ENCODE data around the gene LSP1. TPM values are rescaled to one million over a fixed set of nuclear protein-coding genes. Genes with fewer than 3 reads are reported as not detected.
"Not testable (repeated sequence)": the region's sequence is repeated elsewhere in the genome, so short reads cannot be mapped to it uniquely, and the experiment has no call there.

Gene LSP1
- total RNA-seq, 1 donor from 2014 or later, result 89.6 TPM

DNA sequence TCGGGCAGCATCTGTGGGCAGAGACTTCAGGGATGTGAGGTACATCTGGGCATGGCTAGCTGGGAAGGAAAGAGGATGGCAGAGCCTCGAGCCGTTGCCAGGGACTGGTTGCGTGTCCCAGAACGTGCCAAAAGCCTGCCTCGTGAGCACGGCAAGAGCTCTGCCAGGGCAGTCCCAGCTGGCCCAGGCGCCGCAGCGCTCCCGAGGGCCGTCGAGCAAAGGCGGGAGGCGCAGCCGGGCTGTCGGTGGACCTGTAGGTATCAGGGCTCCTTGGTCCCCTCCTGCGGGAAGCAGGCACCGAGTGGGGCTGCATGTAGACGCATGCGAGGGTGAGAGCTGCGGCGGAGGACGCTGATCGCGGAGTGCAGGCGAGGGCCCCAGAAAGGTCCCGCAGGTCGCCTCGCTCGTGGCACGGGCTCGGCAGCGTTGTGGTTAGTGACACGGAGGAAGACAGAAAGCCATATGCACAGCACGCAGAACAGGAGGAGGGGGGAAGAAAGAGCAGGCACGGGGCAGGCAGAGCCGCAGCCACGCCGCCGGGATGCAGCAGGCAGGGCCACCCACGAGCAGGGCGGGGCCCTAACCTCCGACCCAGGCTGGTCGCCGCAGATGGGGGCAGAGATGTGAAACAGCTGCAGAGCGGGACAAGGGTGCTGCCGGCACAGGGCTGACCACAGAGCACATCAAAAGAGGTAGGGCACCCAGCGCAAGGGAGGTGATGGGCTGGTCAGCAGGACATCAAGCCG lies 18.0 kb downstream of the LSP1 start:
- ATAC-seq, result peak; percentile 56
- intact Hi-C loops (cut with DNase I), result no loop called here
- no peak for DNase-seq (ENCODE audit: low spot score)

DNA sequence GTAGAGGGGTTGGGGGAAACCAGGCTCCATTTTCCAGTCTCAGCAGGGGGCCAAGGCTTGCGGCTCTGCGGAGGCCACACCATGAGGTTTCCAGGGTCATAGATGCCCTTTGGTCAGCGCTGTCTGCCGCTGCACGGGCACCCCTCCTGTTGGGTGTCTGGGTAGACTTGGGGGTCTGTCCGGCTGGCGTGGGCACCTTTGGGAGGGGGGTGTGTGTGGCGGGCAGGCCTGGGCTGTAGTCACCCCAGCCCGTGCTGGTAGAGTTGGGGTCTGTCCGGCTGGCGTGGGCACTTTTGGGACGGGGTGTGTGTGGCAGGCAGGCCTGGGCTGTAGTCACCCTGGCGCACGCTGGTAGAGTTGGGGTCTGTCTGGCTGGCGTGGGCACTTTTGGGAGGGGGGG lies 18.6 kb downstream of the LSP1 start:
- DNase-seq (ENCODE audit: low spot score), result no peak
- no peak for ATAC-seq
- intact Hi-C loops (cut with DNase I), result no loop called here

DNA sequence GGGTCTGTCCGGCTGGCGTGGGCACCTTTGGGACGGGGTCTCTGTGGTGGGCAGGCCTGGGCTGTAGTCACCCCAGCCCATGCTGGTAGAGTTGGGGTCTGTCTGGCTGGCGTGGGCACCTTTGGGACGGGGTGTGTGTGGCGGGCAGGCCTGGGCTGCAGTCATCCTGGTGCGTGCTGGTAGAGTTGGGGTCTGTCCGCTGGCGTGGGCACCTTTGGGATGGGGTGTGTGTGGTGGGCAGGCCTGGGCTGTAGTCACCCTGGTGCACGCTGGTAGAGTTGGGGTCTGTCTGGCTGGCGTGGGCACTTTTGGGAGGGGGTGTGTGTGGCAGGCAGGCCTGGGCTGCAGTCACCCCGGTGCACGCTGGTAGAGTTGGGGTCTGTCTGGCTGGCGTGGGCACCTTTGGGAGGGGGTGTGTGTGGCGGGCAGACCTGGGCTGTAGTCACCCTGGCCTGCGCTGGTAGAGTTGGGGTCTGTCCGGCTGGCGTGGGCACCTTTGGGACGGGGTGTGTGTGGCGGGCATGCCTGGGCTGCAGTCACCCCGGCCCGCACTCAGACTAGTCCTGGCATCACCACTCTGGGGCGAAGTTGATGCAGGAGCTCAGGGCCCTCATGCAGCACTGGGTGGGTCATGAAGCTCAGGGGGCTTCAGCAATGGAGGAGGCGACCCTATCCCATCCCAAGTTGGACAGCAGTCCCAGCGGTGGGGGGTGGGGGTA lies 19.5 kb downstream of the LSP1 start:
- ATAC-seq (no peak), DNase-seq (ENCODE audit: low spot score) (no peak)

DNA sequence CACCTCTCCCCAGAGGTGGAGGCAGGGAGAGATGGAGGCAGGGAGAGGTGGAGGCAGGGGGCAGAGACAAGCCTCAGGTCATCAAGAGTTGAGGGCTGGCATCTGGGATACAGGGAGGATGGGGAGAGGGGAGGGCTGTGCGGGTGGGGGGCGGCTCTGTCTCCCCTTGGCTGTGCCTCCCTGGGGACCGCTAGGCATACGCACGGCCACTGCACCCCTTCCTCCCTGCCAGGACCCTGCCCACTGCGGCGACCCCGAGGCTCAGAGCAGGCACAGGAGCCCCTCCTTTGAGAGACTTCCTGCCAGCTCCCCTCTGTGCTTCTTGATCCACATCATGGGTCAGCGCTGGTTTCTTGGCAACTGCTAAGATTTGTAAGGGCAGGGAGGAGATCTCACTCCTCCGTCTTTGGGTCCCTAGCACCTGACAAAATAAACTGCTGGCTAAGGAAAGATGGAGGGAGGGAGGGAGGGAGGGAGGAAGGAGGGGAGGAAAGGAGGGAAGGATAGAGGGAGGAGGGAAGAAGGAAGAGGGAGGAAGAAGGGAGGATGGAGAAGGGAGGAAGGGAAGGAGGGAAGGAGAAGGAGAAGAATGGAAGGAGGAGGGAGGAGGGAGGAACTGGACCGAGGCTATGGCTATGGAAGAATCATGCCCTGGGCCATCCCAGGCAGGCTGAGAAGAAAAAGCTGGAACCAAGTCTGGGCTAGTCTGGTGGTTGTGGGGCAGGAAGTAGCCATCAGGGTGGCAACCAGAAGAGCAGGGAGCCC lies 20.3 kb downstream of the LSP1 start:
- ATAC-seq, result peak; percentile 72
- intact Hi-C loops (cut with DNase I), result no loop called here
- DNase-seq (ENCODE audit: low spot score), result no peak

More for the DNA sequence above, 19.5 kb downstream of the LSP1 start:
- intact Hi-C loops (cut with DNase I), result no loop called here

DNA sequence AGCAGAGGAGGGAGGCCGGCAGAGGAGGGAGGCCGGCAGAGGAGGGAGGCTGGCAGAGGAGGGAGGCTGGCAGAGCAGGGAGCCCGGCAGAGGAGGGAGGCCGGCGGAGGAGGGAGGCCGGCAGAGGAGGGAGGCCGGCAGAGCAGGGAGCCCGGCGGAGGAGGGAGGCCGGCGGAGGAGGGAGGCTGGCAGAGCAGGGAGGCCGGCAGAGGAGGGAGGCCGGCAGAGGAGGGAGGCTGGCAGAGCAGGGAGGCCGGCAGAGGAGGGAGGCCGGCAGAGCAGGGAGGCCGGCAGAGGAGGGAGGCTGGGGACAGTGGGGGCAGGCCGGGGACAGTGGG lies 20.9 kb downstream of the LSP1 start:
- intact Hi-C loops (cut with DNase I); DNase-seq (ENCODE audit: low spot score); ATAC-seq: not testable (repeated sequence)

DNA sequence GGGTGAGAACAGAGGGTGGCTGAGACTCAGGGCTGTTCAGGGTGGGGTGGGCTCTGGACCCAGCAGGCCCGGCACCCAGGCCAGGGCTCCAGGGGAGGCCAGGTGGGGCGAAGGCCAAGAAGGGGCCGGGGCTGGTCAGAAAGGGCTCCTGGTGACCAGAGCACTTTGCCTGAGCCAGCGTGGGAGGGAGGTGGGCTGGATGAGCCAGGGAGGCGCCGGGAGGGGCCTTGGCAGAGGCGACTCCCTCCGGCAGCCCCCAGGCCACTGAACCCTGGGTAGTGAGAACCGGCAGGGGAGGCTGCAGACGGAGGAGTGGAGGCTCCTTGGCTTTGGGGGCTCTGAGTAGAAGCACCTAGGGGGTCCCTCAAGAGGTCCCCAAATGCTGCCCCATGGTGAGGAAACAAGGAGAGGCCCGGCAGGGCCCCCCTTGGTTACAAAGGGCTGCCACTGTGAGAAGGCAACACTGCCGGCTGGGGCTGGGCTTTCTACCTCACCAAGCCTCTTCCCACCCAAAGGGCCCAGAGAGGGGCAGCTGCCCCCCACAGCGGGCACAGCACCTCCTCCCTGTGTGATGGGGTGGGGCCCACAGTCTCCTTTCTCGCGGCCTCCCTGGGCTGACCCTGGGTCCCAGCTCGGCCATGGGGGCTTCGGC lies 21.7 kb downstream of the LSP1 start:
- DNase-seq (ENCODE audit: low spot score); intact Hi-C loops (cut with DNase I); ATAC-seq: not testable (repeated sequence)

DNA sequence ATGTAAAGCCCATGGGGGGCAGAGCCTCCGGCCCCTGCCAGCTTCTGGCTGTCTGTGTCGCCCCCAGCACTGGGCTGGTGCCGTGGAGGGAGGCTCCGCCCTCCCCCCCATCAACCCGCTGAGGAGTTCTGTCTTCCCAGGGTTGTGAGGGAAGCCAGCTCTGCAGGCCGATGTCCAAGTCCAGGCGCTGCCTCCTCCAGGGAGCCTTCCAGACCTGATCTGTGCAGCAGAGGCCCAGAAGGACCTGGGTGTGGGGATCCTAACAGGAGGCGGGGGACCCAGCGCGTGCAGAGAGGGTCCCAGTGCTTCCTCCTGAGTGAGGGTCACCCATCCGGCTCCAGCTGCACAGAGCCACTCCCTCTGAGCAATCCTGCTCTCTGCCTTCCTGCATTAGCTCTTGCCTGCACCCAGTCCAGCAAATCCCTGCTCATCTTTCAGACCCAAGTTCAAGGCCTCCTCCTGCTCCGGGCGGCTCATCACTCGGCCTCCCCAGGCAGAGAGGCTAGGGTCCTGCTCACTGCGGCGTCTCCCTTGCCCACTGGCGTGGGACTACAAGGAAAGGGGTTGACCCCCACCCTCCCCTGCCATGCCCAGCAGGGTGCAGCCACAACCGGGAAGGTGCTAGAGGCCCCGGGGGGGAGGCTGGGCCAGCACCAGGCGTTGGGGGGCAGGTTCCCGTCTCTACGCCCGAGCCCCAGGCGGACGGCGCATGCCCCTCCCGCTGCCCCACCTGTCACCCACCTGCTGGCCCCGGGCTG lies 22.4 kb downstream of the LSP1 start:
- DNase-seq (ENCODE audit: low spot score) (peak; percentile 63), ATAC-seq (no peak)
- intact Hi-C loops (cut with DNase I), result no loop called here

DNA sequence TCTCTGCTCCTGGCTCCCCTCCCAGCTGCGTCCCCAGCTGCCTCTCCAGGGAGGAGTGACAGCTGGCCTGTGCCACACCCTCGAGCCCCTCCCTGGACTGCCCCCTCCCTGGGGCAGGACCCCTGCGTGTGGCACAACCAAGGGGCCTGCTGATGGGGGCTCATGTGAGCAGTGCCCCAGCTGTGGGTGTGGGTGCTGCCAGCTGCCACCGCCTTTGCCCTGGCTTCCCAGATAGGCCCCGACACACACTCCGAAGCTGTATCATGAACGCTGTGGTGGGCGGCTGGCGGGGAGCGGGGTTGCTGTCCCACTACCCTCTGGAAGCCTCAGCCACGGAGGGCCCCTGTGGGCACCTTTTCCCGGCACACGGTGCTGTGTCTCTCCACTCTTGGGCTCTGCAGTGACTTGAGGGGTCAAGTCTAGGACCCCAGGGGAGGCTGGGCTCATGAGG lies 23.0 kb downstream of the LSP1 start:
- DNase-seq (ENCODE audit: low spot score); ATAC-seq; intact Hi-C loops (cut with DNase I): not testable (repeated sequence)

DNA sequence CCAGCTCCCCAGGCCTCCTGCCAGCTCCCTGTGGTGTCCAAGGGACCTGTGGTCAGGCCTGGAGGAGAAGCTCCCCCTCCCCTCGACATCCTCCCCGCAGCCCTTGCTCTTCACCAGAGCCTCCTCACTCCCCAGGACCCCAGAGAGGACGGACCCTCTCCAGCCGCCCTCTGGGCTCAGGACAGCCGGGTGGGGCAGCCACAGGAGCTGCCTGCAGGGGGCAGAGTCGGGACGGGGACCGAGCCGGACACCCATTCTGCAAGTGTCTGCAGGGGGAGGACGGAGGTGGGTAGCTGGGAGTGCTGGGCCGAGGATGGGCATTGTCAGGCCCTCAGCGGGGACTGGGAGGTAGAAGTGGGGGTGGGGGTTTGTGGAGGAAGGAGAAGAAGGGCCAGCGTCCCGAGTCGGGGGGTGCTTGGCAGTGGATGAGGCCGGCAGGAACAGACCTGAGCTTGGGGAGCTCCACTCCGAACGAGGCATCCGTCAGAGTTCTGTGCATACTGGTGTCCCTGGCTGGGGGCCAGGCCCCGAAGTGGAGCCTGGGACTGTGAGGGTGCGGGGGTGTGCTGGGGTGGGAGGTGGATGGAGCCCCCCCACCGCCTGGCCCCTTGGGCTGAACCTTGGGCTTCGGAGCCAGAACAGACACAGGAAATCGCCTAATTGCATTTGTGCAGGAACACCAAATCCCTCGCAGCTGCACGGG lies 23.6 kb downstream of the LSP1 start:
- DNase-seq (ENCODE audit: low spot score) (peak; percentile 79), ATAC-seq (no peak)
- intact Hi-C loops (cut with DNase I), result no loop called here

DNA sequence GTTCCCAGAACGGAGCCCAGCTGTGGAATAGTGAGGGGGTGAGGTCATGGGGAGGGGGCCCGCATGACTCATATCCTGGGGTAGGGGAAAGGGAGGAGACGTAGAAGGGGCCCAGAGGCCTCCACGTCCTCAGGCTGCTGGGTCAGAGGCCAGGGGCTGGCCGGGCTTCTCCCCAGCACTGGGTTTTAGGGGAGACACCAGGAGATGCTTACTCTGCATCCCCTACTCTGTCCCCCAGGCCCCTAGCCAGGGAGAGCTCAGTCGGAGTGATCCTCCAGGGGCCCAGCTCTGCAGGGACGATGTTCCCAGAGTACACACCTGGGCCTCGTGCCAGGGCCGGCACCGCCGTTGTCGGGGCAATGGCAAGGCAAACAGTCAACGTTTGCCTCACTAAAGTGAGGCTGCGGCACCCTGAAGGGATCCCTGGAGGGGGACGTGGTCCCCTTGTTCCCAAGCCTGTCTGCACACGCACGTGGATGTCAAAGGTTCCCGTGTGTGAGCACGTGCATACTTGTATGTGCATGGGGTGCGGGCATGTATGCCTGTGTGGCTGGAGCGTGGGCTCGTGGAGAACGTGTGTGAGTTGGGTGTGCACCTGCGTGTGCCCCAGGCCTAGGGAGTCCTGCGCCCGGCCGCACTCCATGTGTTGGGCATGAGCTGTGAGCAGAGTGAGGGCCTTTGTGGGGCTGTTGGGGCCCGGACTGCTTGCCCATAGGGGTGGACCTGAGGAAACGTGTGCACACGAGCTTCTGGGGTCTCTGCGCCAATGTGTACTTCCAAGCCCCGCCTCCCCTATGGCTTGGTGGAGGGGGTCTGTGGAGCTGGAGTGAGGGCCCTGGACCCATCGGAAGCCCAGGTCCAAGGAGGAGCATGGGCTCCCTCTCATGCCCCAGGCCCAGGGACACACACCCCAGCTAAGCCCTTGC lies 24.6 kb downstream of the LSP1 start:
- no peak for ATAC-seq
- DNase-seq (ENCODE audit: low spot score), result peak; percentile 64
- intact Hi-C loops (cut with DNase I), result no loop called here

DNA sequence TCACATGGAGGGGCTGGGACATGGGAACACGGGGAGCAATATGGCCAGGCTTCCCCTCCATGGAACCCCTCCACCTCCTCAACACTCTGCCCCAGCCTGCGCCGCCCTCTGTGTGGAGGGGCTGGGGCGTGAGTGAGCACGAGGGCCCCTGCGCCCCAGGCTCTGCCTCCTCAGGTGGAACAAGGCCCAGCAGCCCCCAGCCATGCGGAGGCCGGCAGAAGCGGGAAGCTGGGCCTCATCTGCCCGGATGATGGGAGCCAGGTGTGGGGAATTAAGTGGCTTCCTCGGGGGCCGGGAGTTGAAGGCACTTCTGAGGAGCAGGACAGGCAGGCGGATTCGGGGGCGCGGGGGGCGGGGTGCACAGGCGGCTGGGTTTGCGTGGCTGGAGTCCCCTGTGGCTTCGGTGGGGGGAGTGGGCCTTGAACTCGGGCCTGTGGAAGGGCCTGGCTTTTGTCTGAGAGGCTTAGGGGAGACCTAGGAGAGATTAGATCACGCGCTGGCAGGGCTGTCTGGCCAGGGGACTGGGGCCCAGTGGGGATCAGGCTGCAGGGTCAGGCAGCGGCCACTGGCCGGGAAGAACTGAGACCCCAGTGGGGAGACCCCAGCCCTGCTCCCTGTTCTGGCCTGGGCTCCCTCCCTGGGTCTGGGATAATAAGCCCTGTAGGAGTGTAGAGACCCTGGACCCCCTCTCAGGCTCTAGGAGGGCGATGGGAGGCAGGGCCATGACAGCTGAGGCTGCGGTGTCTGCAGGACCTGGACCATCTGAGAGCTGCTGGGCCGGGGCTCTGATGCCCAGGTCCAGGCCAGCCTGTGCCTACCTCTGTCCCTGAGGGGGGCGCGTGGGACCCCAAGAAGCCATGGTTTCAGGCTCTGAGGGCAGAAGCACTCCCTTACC lies 25.5 kb downstream of the LSP1 start:
- no peak for ATAC-seq
- intact Hi-C loops (cut with DNase I), result no loop called here
- peak; percentile 57 for DNase-seq (ENCODE audit: low spot score)

DNA sequence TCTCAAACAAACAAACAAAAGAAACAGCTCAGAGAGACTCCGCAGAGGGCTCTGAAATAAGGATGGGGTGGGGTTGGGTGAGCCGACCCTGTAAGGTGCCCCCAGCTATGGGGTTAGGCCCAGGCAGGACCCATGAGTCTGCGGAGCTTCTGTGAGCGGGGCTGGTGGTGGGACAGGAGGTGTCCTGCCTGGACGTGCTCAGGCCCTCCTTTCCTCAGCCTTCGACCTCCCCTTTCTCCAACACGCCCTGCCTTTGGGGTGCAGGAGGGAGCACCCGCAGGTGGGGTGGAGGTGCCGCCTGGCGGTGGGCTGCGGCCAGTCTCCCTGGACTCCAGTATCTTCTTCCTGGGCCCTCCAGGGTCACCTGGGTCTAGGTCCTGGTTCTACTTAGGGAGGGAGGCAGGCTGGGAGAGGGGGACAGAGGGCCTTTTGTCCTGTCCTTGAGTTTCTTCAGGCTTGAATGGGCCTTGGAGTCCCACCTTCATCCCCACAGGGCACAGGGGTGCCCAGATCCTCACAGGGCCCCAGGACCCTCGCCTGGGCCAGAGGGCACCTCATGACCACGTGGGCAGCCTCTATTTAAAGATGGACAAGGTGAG lies 26.6 kb downstream of the LSP1 start:
- intact Hi-C loops (cut with DNase I), result no loop called here
- ATAC-seq (no peak), DNase-seq (ENCODE audit: low spot score) (no peak)

DNA sequence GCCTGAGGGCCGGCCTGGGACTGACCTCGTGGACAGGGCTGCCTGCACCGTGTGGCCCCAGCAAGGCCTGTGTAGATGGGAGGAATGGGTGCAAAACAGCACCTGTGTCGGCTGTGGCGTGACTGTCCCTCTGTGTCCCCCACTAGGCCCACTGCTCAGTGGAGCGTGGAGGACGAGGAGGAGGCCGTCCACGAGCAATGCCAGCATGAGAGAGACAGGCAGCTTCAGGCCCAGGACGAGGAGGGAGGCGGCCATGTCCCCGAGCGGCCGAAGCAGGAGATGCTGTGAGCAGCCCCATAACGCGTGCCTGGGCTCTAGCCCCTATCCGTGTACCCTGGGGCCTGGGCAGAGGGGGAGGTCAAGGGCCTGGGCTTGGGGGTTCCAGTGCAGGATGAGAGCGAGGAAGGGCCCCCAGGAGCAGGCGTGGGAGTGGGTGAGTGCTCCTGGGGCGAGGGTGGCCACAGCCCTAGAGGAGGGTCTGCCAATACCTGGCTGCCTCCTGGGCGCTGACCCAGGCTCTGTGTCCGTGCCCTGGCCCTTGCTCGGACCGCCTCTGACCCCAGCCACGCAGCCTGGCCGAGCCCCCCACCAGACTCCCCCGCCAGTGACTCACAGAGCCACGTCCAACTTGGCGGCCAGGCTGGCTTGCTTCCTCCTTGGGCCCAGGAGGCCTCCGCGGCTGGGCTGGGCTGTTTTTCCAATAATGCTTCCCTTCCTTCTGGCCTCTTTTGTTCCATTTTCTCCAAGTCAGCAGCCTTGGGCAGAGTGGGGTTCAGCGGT lies 27.2 kb downstream of the LSP1 start:
- DNase-seq (ENCODE audit: low spot score) (peak; percentile 87), ATAC-seq (peak; percentile 79)
- intact Hi-C loops (cut with DNase I), result no loop called here

DNA sequence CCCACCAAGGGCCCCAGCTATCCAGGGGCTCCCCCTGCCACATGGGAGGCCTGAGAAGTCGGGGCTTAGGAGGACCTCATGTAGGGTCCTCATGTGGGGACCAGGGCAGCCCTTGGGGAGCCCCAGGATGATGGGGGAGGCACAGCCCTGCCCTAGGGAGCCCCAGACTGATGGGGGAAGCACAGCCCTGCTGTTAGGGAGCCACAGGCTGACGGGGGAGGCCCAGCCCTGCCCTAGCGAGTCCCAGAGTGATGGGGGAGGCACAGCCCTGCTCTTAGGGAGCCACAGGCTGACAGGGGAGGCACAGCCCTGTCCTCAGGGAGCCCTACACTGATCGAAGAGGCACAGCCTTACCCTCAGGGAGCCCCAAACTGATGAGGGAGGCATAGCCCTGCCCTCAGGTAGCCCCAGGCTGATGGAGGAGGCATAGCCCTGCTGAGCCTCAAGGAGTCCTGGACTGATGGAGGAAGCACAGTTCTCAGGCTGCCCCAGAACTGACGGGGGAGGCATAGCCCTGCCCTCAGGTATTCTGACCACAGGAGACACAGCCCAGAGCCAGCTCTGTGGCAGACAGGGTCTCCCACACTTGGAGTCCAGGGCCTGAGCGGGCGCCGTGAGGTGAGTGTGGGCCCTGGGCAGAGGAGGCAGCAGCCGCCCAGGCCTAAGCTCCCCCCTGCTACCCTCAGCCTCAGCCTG lies 28.0 kb downstream of the LSP1 start:
- DNase-seq (ENCODE audit: low spot score) (peak; percentile 58), ATAC-seq (peak; percentile 8)
- intact Hi-C loops (cut with DNase I), result no loop called here

Data from sciatic nerve (tissue), 2 donors.